IMR-90 (cell line): ENCODE results near the gene TMEM131. TPM values are rescaled to one million over a fixed set of nuclear protein-coding genes. Genes with fewer than 3 reads are reported as not detected.

Source experiments
- ATAC-seq: fragments of 200-7000 bp; cut with Tn5 transposase; 2 replicates; pipeline ENCODE4 v1.9.1; 2020; ENCODE audit warnings: low read depth, mild to moderate bottlenecking, moderate library complexity
- BruUV-seq: library from RNA; stranded (reverse); fragments of 400-500 nt; replicated peaks from 2 replicates; lab custom pipeline; 2021; lab: Mats Ljungman, UMichigan
- CTCF ChIA-PET: fragments of 300-600 bp; formaldehyde crosslinking; extraction: SDS; loops from one replicate; lab custom pipeline; 2021; ENCODE audit warnings: antibody characterized with exemption; lab: Yijun Ruan, JAX
- POLR2A ChIA-PET: fragments of 300-600 bp; sonication (Branson Sonifier 250); formaldehyde crosslinking; loops from one replicate; lab custom pipeline; 2022; ENCODE audit warnings: antibody characterized with exemption; ENCODE audit not compliant: unreplicated experiment; lab: Charles Lee
- DNase-seq: peaks from one replicate; pipeline ENCODE4 v3.0.0; 2013
- H2AFZ ChIP-seq: replicated peaks from 2 replicates; pipeline ENCODE3; 2013; ENCODE audit warnings: low read length, mild to moderate bottlenecking; ENCODE audit not compliant: poor library complexity
- H2AK5ac ChIP-seq: 2 replicates; pipeline ENCODE4 v1.6.1; 2013; ENCODE audit warnings: low read depth, low read length, inconsistent platforms
- H2AK9ac ChIP-seq: replicated peaks from 2 replicates; pipeline ENCODE3; 2013; ENCODE audit warnings: mild to moderate bottlenecking, low read depth, low read length, moderate library complexity; ENCODE audit not compliant: poor library complexity
- H2BK120ac ChIP-seq: 2 replicates; pipeline ENCODE4 v1.6.1; 2013; ENCODE audit warnings: low read depth, low read length, inconsistent platforms
- H2BK15ac ChIP-seq: 3 replicates; pipeline ENCODE4 v1.6.1; 2013; ENCODE audit warnings: low read depth, low read length, inconsistent platforms
- H2BK20ac ChIP-seq: 2 replicates; pipeline ENCODE4 v1.6.1; 2013; ENCODE audit warnings: low read depth, mild to moderate bottlenecking, inconsistent platforms, low read length, moderate library complexity
- H2BK5ac ChIP-seq: 2 replicates; pipeline ENCODE4 v1.6.1; 2013; ENCODE audit warnings: mild to moderate bottlenecking, low read depth, low read length, inconsistent platforms; ENCODE audit not compliant: poor library complexity, severe bottlenecking
- H3K14ac ChIP-seq: replicated peaks from 2 replicates; pipeline ENCODE4 v1.6.1; 2013; ENCODE audit warnings: low read depth, low read length, inconsistent platforms
- H3K18ac ChIP-seq: 2 replicates; pipeline ENCODE4 v1.6.1; 2013; ENCODE audit warnings: low read depth, low read length, control low read depth
- H3K23ac ChIP-seq: 2 replicates; pipeline ENCODE4 v1.6.1; 2013; ENCODE audit warnings: low read depth, low read length, inconsistent platforms
- H3K27ac ChIP-seq: 2 replicates; pipeline ENCODE4 v1.5.1; 2013; ENCODE audit warnings: mild to moderate bottlenecking, control low read depth, low read length; ENCODE audit not compliant: insufficient read depth
- H3K27me3 ChIP-seq: 2 replicates; pipeline ENCODE4 v1.6.1; 2013; ENCODE audit warnings: low read length; ENCODE audit not compliant: control insufficient read depth, insufficient read depth
- H3K36me3 ChIP-seq: 2 replicates; pipeline ENCODE4 v1.6.1; 2013; ENCODE audit warnings: low read length, mixed read lengths; ENCODE audit not compliant: control insufficient read depth, insufficient read depth
- H3K4ac ChIP-seq: 2 replicates; pipeline ENCODE4 v1.6.1; 2013; ENCODE audit warnings: low read depth, low read length, inconsistent platforms
- H3K4me1 ChIP-seq: 2 replicates; pipeline ENCODE4 v1.6.1; 2013; ENCODE audit warnings: low read length, mixed read lengths; ENCODE audit not compliant: control insufficient read depth, insufficient read depth
- H3K4me2 ChIP-seq: 2 replicates; pipeline ENCODE4 v1.6.1; 2013; ENCODE audit warnings: low read depth, mild to moderate bottlenecking, control low read depth, low read length, moderate library complexity
- H3K4me3 ChIP-seq: 2 replicates; pipeline ENCODE4 v1.5.1; 2013; ENCODE audit warnings: low read depth, mild to moderate bottlenecking, control low read depth, low read length, moderate library complexity; ENCODE audit not compliant: insufficient read depth
- H3K56ac ChIP-seq: 2 replicates; pipeline ENCODE4 v1.6.1; 2013; ENCODE audit warnings: low read length, inconsistent platforms; ENCODE audit not compliant: insufficient read depth; ENCODE audit errors: extremely low read depth
- H3K79me1 ChIP-seq, 2 experiments: 2 replicates each; pipeline ENCODE4 v1.6.1; 2013; ENCODE audit warnings: low read length in 2 of 2, inconsistent platforms in 1 of 2, low read depth in 1 of 2
- H3K9ac ChIP-seq: 2 replicates; pipeline ENCODE4 v1.6.1; 2013; ENCODE audit warnings: low read depth, low read length, control low read depth
- H3K9me1 ChIP-seq: 2 replicates; pipeline ENCODE4 v1.6.1; 2013; ENCODE audit warnings: low read length, inconsistent platforms; ENCODE audit not compliant: insufficient read depth
- H3K9me3 ChIP-seq: 2 replicates; pipeline ENCODE4 v1.6.1; 2013; ENCODE audit warnings: low read length; ENCODE audit not compliant: control insufficient read depth, insufficient read depth
- H4K20me1 ChIP-seq: 2 replicates; pipeline ENCODE4 v1.6.1; 2013; ENCODE audit warnings: low read length, inconsistent platforms; ENCODE audit not compliant: insufficient read depth
- H4K5ac ChIP-seq: 2 replicates; pipeline ENCODE4 v1.6.1; 2013; ENCODE audit warnings: mild to moderate bottlenecking, low read depth, low read length, control low read depth
- H4K8ac ChIP-seq, 2 experiments: 2 replicates each; pipeline ENCODE4 v1.6.1; 2013; ENCODE audit warnings: low read depth in 2 of 2, low read length in 2 of 2, control low read depth in 1 of 2, inconsistent platforms in 1 of 2
- H4K91ac ChIP-seq: 2 replicates; pipeline ENCODE4 v1.6.1; 2013; ENCODE audit warnings: low read depth, low read length, inconsistent platforms; ENCODE audit not compliant: insufficient read depth
- FOS ChIP-seq: fragments of 150-350 bp; IDR thresholded peaks from 2 replicates; pipeline ENCODE4 v1.6.1; 2016; ENCODE audit warnings: low read depth, low read length
- MAFK ChIP-seq: IDR thresholded peaks from 2 replicates; pipeline ENCODE4 v1.6.1; 2012; ENCODE audit warnings: low read depth, low read length, improper control_type of control experiment
- MAZ ChIP-seq: IDR thresholded peaks from 2 replicates; pipeline ENCODE4 v1.6.1; 2012; ENCODE audit warnings: low read depth, mild to moderate bottlenecking, low read length, improper control_type of control experiment, moderate library complexity, borderline replicate concordance
- NFE2L2 ChIP-seq: fragments of 150-350 bp; IDR thresholded peaks from 2 replicates; pipeline ENCODE4 v1.6.1; 2016; ENCODE audit warnings: low read depth, mild to moderate bottlenecking, low read length
- POLR2A ChIP-seq: IDR thresholded peaks from 2 replicates; pipeline ENCODE4 v1.6.1; 2012; ENCODE audit warnings: mild to moderate bottlenecking, low read depth, low read length
- RAD21 ChIP-seq: IDR thresholded peaks from 2 replicates; pipeline ENCODE4 v1.6.1; 2012; ENCODE audit warnings: low read length, improper control_type of control experiment
- WGBS, 2 experiments: methylation state at CpG; one replicate each; pipeline versions ENCODE4 v1.1.5 to v1.1.7; 2013; ENCODE audit warnings: missing lambda C conversion rate in 2 of 2; ENCODE audit not compliant: insufficient read length in 1 of 2; ENCODE audit errors: extremely low coverage in 2 of 2; 5-methylcytosine and 5-hydroxymethylcytosine counted together
- dilution Hi-C: fragments of 300-500 bp; cut with HindIII; formaldehyde crosslinking; loops from one replicate; pipeline ENCODE4 v1.14.3; 2018; ENCODE audit warnings: low sequenced_read_pairs; ENCODE audit not compliant: unreplicated experiment
- in situ Hi-C: fragments of 300-500 bp; cut with MboI; formaldehyde crosslinking; loops from 3 replicates; pipeline ENCODE4 v1.14.3; 2019; ENCODE audit warnings: low sequenced_read_pairs, inconsistent platforms, mixed read lengths
- intact Hi-C: fragments of 100-400 bp; cut with micrococcal nuclease; formaldehyde crosslinking; loops from 2 replicates; pipeline ENCODE4 v1.10.0; 2022
- polyA plus RNA-seq, 3 experiments: library from polyadenylated mRNA; depleted of rRNA; stranded (reverse); fragments of >200 nt; gene quantifications; 2 replicates each; pipeline ENCODE4 v1.2.3, GENCODE V29; 2012; ENCODE audit warnings: low replicate concordance in 1 of 3
- total RNA-seq: library from RNA; depleted of rRNA; stranded (reverse); fragments of >200 nt; gene quantifications from 2 replicates; pipeline ENCODE4 v1.2.3, GENCODE V29; 2012
- TF ChIP-seq, protein P1 (sequence below): fragments of 150-350 bp; IDR thresholded peaks from 2 replicates; pipeline ENCODE4 v1.6.1; 2017; ENCODE audit warnings: mild to moderate bottlenecking, antibody characterized with exemption, low read length, low read depth

TMEM131 gene
- total and polyA plus RNA-seq, 2 of the 4 experiments (the other 2 are of a cell fraction): 13.3 to 14.0 TPM

DNA sequence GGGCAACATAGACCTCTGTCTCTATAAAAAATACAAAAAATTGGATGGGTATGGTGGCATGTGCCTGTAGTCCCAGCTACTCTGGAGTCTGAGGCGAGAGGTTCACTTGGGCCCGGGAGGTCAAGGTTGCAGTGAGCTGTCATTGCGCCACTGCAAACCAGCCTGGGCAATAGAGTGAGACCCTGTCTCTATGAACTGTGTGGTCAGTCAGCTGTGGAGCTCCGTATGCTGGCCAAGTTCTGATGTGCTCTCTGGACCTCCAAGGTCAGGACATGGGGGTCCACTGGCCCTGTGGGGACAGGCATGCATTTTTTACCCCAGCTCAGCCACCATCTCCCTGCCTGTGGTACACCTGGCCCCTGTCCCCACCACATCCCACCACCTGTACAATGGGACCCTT lies 71.6 kb downstream of the TMEM131 start:
- ATAC-seq (no peak), DNase-seq (no peak)
- TF ChIP-seq, protein P1, sequence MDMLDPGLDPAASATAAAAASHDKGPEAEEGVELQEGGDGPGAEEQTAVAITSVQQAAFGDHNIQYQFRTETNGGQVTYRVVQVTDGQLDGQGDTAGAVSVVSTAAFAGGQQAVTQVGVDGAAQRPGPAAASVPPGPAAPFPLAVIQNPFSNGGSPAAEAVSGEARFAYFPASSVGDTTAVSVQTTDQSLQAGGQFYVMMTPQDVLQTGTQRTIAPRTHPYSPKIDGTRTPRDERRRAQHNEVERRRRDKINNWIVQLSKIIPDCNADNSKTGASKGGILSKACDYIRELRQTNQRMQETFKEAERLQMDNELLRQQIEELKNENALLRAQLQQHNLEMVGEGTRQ: no peak
- TF ChIP-seq FOS (no peak), MAFK (no peak), RAD21 (no peak), NFE2L2 (no peak), MAZ (no peak), POLR2A (no peak)
- Histone ChIP-seq H4K91ac (no peak overlapping the region), H4K8ac (no peak overlapping the region), H3K4ac (no peak overlapping the region), H2BK5ac (no peak overlapping the region), H2AK5ac (no peak overlapping the region), H4K20me1 (peaks cover 3% of the 10 kb centered on the region; the same call in 1 of the 2 replicates), H2BK120ac (no peak overlapping the region), H3K9me3 (no peaks in the 10 kb centered on the region; the same call in 1 of the 2 replicates), H2AK9ac (no peak overlapping the region), H3K4me2 (no peak overlapping the region), H3K36me3 (peaks cover 10% of the 10 kb centered on the region), H3K23ac (no peak overlapping the region), H3K27me3 (no peaks in the 10 kb centered on the region), H4K5ac (no peak overlapping the region), H2AFZ (no peak overlapping the region), H3K14ac (no peak overlapping the region), H2BK15ac (no peak overlapping the region), H3K56ac (no peak overlapping the region), H2BK20ac (no peak overlapping the region), H3K18ac (no peak overlapping the region), H3K9ac (no peak overlapping the region), H3K9me1 (no peaks in the 10 kb centered on the region), H3K79me1 (peaks cover 22 to 33% of the 10 kb centered on the region in 2 experiments), H3K27ac (no peak overlapping the region), H3K4me3 (no peak overlapping the region), H3K4me1 (no peaks in the 10 kb centered on the region)
- in situ Hi-C loops (no loop called here), dilution Hi-C loops (no loop called here), intact Hi-C loops (no loop called here)
- BruUV-seq: no TSS peak
- POLR2A ChIA-PET: no interaction called here
- WGBS, 2 experiments: no CpG with 5 or more reads among the region's 4 CpGs
- CTCF ChIA-PET: no interaction called here
